GM12891 (cell line): Measurements from ENCODE around the gene ELOF1.

ENCODE experiments used
- PAX5 ChIP-seq: IDR thresholded peaks from 2 replicates; pipeline ENCODE4 v1.6.1; 2011; ENCODE audit warnings: low read length, moderate library complexity, mild to moderate bottlenecking; ENCODE audit not compliant: insufficient read depth, severe bottlenecking
- POLR2A ChIP-seq: IDR thresholded peaks from 2 replicates; pipeline ENCODE4 v1.6.1; 2011; ENCODE audit warnings: low read depth, low read length, control low read depth
- POLR2AphosphoS5 ChIP-seq: IDR thresholded peaks from 2 replicates; pipeline ENCODE4 v1.6.1; 2011; ENCODE audit warnings: low read depth, low read length, control low read depth
- SPI1 ChIP-seq: IDR thresholded peaks from 2 replicates; pipeline ENCODE4 v1.6.1; 2011; ENCODE audit warnings: low read depth, low read length, control low read depth
- TAF1 ChIP-seq: IDR thresholded peaks from 2 replicates; pipeline ENCODE4 v1.6.1; 2011; ENCODE audit warnings: low read depth, low read length, control low read depth

GRCh38 chr19:11528551-11529341, 30.3 kb downstream of the ELOF1 start, which contains the start of gene ECSIT:
- TF ChIP-seq POLR2A (peak; percentile 38; the same call in 1 of the 2 replicates), PAX5 (peak; percentile 7), POLR2AphosphoS5 (no peak), TAF1 (peak; percentile 52; the same call in 1 of the 2 replicates), SPI1 (no peak)
